Sigmoid colon (tissue), 7 donors: ENCODE data around the gene MYO18A. TPM values are rescaled to one million over a fixed set of nuclear protein-coding genes. Genes with fewer than 3 reads are reported as not detected.

Source experiments
- DNase-seq: peaks from one replicate; pipeline ENCODE4 v3.0.0-alpha.2; 2019
- H3K27ac ChIP-seq, 4 donors: fragments of 200-600 bp; sonication (generic); one replicate each; pipeline ENCODE4 v1.5.1; 2016 to 2019; ENCODE audit warnings: mild to moderate bottlenecking in 1 of 4
- H3K27me3 ChIP-seq, 3 donors: fragments of 200-600 bp; sonication (generic); one replicate each; pipeline ENCODE4 v1.5.1; 2019; ENCODE audit warnings: mild to moderate bottlenecking in 1 of 3
- H3K36me3 ChIP-seq, 4 donors: fragments of 200-600 bp; sonication (generic); one replicate each; pipeline ENCODE4 v1.5.1; 2016 to 2019
- H3K4me1 ChIP-seq, 4 donors: fragments of 200-600 bp; sonication (generic); one replicate each; pipeline ENCODE4 v1.5.1; 2017 to 2019
- H3K4me3 ChIP-seq, 4 donors: fragments of 200-600 bp; sonication (generic); one replicate each; pipeline ENCODE4 v1.5.1; 2017 to 2019; ENCODE audit warnings: mild to moderate bottlenecking in 2 of 4, moderate library complexity in 1 of 4
- H3K9me3 ChIP-seq, 4 donors: fragments of 200-600 bp in 3 of 4; sonication (generic) in 3 of 4; one replicate each; pipeline versions ENCODE4 v1.5.1 to v1.6.1; 2013 to 2019
- EP300 ChIP-seq, 4 donors: sonication (generic); formaldehyde crosslinking; IDR thresholded peaks; one replicate each; pipeline ENCODE4 v1.6.1; 2017; ENCODE audit warnings: antibody characterized with exemption in 4 of 4
- POLR2A ChIP-seq, 2 donors: fragments of 450-650 bp; IDR thresholded peaks; one replicate each; pipeline ENCODE4 v1.6.1; 2016; ENCODE audit warnings: antibody characterized with exemption in 2 of 2, mild to moderate bottlenecking in 2 of 2, moderate library complexity in 2 of 2
- POLR2AphosphoS5 ChIP-seq, 4 donors: sonication (generic); formaldehyde crosslinking; IDR thresholded peaks; one replicate each; pipeline ENCODE4 v1.6.1; 2017; ENCODE audit warnings: antibody characterized with exemption in 4 of 4
- WGBS, 2 donors: extraction: QIAGEN DNeasy Blood & Tissue Kit; methylation state at CpG; one replicate each; pipeline ENCODE4 v1.1.7; 2013; 5-methylcytosine and 5-hydroxymethylcytosine counted together
- intact Hi-C: fragments of 100-400 bp; cut with DNase I; formaldehyde crosslinking; loops from one replicate; pipeline ENCODE4 v1.15.1; 2023
- polyA plus RNA-seq, 3 donors: library from polyadenylated mRNA; stranded (reverse); fragments of 200-250 nt; gene quantifications; one replicate each; pipeline ENCODE4 v1.2.3, GENCODE V29; 2013
- total RNA-seq, 4 donors: library from RNA; depleted of rRNA; stranded (reverse); fragments of >200 nt; gene quantifications; one replicate each; pipeline ENCODE4 v1.1.0, GENCODE V29; 2016
- TF ChIP-seq, protein P1 (sequence below), 4 experiments: fragments of 450-650 bp in 3 of 4; fragments of 200-600 bp in 1 of 4; IDR thresholded peaks; one replicate each; pipeline ENCODE4 v1.5.1; 2016 to 2019; ENCODE audit warnings: antibody characterized with exemption in 4 of 4, mild to moderate bottlenecking in 3 of 4, moderate library complexity in 2 of 4
- donor health status: healthy with polysubstance abuse.
- donor health status: Bipolar disorder and iron deficiency.
- donor health status: healthy.

The MYO18A gene
- total and polyA plus RNA-seq, 7 donors, result 24.0 to 92.6 (median 48.4) TPM

DNA sequence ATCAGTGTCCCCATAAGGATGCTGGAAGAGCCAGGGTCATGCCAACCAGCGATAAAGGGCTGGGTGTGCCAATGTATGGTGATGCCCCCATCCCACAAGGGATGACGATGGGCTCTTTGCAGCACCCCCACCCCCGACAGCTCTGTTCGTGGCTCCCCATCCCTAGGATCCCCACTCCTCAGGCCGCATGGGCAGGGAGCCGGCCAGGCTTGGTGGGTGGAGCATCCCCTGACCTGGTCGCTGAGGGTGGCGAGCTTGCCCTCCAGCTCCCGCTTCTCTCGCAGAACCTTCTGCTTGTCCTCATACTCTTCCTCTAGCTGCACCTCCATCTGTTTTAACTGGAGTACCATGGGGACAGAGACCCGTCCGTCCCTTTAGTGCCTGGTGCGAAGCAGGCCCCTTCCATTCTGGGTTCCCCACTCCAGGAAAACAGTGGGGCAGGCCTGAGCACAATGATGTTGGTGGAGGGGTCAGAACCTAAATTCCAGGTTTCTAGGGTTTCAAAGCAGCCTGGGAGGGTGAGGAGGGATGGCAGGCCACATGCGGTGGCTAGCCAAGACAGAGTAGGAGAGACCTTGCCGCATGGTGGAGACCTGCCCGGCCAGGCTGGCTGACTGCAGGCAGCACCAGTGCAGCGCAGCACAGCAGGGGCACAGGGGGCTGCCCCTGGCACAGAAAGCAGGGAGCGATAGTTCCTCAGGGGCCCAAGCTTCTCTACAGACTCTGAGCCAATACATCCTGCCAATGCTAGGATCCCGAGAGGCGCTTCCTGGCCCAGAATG, 86.9 kb downstream of the MYO18A start:
- Histone ChIP-seq H3K9me3 (no peaks in the 10 kb centered on the region), H3K36me3 (peaks cover 24 to 83% (median 59%) of the 10 kb centered on the region in 4 donors), H3K4me1 (peaks cover 0 to 18% (median 12%) of the 10 kb centered on the region in 4 donors), H3K27me3 (no peaks in the 10 kb centered on the region), H3K27ac (no peak overlapping the region), H3K4me3 (no peak overlapping the region)
- DNase-seq, result no peak
- WGBS, 2 donors, result 96% methylated on average over 20 of the region's 20 CpGs
- TF ChIP-seq, protein P1, sequence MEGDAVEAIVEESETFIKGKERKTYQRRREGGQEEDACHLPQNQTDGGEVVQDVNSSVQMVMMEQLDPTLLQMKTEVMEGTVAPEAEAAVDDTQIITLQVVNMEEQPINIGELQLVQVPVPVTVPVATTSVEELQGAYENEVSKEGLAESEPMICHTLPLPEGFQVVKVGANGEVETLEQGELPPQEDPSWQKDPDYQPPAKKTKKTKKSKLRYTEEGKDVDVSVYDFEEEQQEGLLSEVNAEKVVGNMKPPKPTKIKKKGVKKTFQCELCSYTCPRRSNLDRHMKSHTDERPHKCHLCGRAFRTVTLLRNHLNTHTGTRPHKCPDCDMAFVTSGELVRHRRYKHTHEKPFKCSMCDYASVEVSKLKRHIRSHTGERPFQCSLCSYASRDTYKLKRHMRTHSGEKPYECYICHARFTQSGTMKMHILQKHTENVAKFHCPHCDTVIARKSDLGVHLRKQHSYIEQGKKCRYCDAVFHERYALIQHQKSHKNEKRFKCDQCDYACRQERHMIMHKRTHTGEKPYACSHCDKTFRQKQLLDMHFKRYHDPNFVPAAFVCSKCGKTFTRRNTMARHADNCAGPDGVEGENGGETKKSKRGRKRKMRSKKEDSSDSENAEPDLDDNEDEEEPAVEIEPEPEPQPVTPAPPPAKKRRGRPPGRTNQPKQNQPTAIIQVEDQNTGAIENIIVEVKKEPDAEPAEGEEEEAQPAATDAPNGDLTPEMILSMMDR (IDR thresholded peaks at IDR 0.05), result no peak
- TF ChIP-seq POLR2AphosphoS5 (IDR thresholded peaks at IDR 0.05) (no peak), POLR2A (IDR thresholded peaks at IDR 0.05) (no peak), EP300 (IDR thresholded peaks at IDR 0.05) (no peak)
- intact Hi-C loops, result no loop called here

DNA sequence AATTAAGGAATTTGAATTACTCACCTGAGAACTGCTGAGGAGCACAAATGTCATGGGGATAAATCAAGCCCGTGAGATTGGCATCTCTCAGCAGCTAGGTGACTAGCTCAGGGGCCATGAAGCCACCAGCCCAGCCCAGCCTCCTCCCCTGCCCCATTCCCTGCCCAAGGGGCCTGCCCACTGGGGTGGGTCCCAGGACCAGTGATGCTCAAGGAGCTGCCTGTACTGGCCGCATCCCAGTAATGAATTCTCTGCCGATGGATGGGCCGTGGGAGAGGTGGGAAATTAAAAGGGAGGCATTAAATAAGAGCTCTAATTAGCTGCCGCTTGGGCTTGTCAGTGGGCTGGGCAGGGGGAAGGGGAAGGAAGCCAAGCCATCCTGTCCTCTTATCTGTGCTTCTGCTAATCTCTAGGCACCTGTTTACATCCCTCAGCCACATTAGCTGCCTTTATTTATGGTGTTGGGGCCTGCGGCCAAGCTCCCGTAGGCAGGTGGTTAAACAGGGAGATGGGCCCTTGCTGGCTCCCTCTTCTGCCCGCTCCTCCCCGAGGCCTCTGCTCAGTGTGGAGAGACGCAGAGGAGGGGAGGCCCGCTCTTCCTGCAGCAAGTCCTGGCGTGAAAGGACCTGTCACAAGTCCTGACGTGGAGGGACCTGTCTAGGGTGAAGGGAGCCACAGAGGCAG, 88.5 kb downstream of the MYO18A start:
- H3K36me3 ChIP-seq, result peaks cover 15 to 82% (median 52%) of the 10 kb centered on the region in 4 donors
- DNase-seq, result no peak

GRCh38 chr17:29090750-29091605, 89.2 kb downstream of the MYO18A start:
- H3K36me3 ChIP-seq, result peaks cover 17 to 82% (median 52%) of the 10 kb centered on the region in 4 donors
- intact Hi-C loops, result no loop called here
- no peaks in the 10 kb centered on the region for H3K9me3 ChIP-seq
- DNase-seq, result no peak
- TF ChIP-seq POLR2A (IDR thresholded peaks at IDR 0.05) (no peak), EP300 (IDR thresholded peaks at IDR 0.05) (no peak), POLR2AphosphoS5 (IDR thresholded peaks at IDR 0.05) (no peak)
- TF ChIP-seq, protein P1 (IDR thresholded peaks at IDR 0.05), result no peak
- H3K27me3 ChIP-seq, result no peaks in the 10 kb centered on the region
- 83 to 91% methylated on average over 12 of the region's 12 CpGs for WGBS, 2 donors
- no peak overlapping the region for H3K4me3 ChIP-seq
- peaks cover 0 to 18% (median 12%) of the 10 kb centered on the region in 4 donors for H3K4me1 ChIP-seq
- peak overlapping the region in 1 of 4 donors; percentile 79 for H3K27ac ChIP-seq

More for the DNA sequence above, 88.5 kb downstream of the MYO18A start:
- Histone ChIP-seq H3K4me3 (no peak overlapping the region), H3K4me1 (peaks cover 0 to 18% (median 12%) of the 10 kb centered on the region in 4 donors), H3K27ac (no peak overlapping the region), H3K9me3 (no peaks in the 10 kb centered on the region), H3K27me3 (no peaks in the 10 kb centered on the region)
- 87 to 93% methylated on average over 13 of the region's 13 CpGs for WGBS, 2 donors
- TF ChIP-seq POLR2A (IDR thresholded peaks at IDR 0.05), result no peak
- TF ChIP-seq EP300 (IDR thresholded peaks at IDR 0.05), result no peak
- TF ChIP-seq POLR2AphosphoS5 (IDR thresholded peaks at IDR 0.05), result no peak
- TF ChIP-seq, protein P1 (IDR thresholded peaks at IDR 0.05), result no peak
- intact Hi-C loops, result no loop called here

DNA sequence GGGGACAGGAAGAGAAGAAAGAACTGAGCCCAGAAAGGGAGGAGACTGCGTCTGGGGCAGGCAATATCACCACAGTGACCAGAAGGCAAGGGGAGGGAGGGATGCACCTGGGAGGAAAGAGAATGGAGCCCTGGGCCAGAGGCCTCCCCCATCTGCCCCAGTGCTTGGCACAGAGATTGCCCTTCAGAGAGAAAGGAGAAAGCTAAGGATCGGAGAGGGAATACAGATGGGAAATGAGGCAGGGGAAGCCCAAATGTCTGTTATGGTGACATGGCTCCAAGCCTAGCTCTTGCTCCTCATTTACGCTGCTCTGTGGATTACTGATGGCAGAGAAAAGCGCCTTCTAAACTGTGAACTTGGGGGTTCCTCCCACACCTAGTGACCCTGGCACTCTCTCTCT, 90.1 kb downstream of the MYO18A start:
- intact Hi-C loops, result no loop called here
- no peak for DNase-seq
- H3K36me3 ChIP-seq, result peaks cover 18 to 82% (median 52%) of the 10 kb centered on the region in 4 donors
- 93 to 97% methylated on average over 4 of the region's 4 CpGs for WGBS, 2 donors
- H3K27me3 ChIP-seq, result no peaks in the 10 kb centered on the region
- TF ChIP-seq POLR2A (IDR thresholded peaks at IDR 0.05) (no peak), EP300 (IDR thresholded peaks at IDR 0.05) (no peak), POLR2AphosphoS5 (IDR thresholded peaks at IDR 0.05) (no peak)
- TF ChIP-seq, protein P1 (IDR thresholded peaks at IDR 0.05), result no peak
- H3K4me1 ChIP-seq, result peaks cover 0 to 22% (median 14%) of the 10 kb centered on the region in 4 donors
- H3K9me3 ChIP-seq, result no peaks in the 10 kb centered on the region
- no peak overlapping the region for H3K4me3 ChIP-seq
- peak overlapping the region in 3 of 4 donors; percentile 76 to 79 (median 77) for H3K27ac ChIP-seq
